Endothelial cell of umbilical vein (primary cell): ENCODE data around the gene POLR1B.

ENCODE experiments used
- CTCF ChIP-seq, 2 donors: IDR thresholded peaks; 1 replicate in 1 of 2; 2 replicates in 1 of 2; pipeline ENCODE4 v1.5.1; 2011; ENCODE audit warnings: low read length in 2 of 2, mild to moderate bottlenecking in 2 of 2, moderate library complexity in 2 of 2, control low read depth in 1 of 2, inconsistent platforms in 1 of 2, low read depth in 1 of 2; ENCODE audit not compliant: insufficient read depth in 1 of 2; ENCODE audit errors: extremely low read depth in 1 of 2
- EZH2 ChIP-seq: IDR thresholded peaks from 2 replicates; pipeline ENCODE4 v1.6.1; 2012; ENCODE audit warnings: borderline replicate concordance, low read depth, mild to moderate bottlenecking, moderate library complexity, low read length, inconsistent platforms; ENCODE audit not compliant: severe bottlenecking
- FOS ChIP-seq: IDR thresholded peaks from 2 replicates; pipeline ENCODE4 v1.6.1; 2011; ENCODE audit warnings: mild to moderate bottlenecking, low read length, moderate library complexity, borderline replicate concordance; ENCODE audit not compliant: insufficient read depth
- GATA2 ChIP-seq: IDR thresholded peaks from 2 replicates; pipeline ENCODE4 v1.7.0; 2011; ENCODE audit warnings: low read depth, mild to moderate bottlenecking, moderate library complexity, mixed read lengths, low read length; ENCODE audit not compliant: insufficient read length, insufficient read depth
- JUN ChIP-seq: IDR thresholded peaks from 2 replicates; pipeline ENCODE4 v1.6.1; 2011; ENCODE audit warnings: borderline replicate concordance, low read depth; ENCODE audit not compliant: insufficient read length, insufficient read depth
- MAX ChIP-seq: IDR thresholded peaks from 2 replicates; pipeline ENCODE4 v1.6.1; 2011; ENCODE audit not compliant: insufficient read depth, insufficient read length
- MYC ChIP-seq: IDR thresholded peaks from one replicate; pipeline ENCODE4 v1.6.1; 2011; ENCODE audit warnings: mild to moderate bottlenecking, low read depth, low read length
- POLR2A ChIP-seq: IDR thresholded peaks from 2 replicates; pipeline ENCODE4 v1.6.1; 2012; ENCODE audit warnings: low read depth, mild to moderate bottlenecking, control low read depth, low read length
- POLR2AphosphoS5 ChIP-seq: IDR thresholded peaks from 2 replicates; pipeline ENCODE4 v1.6.1; 2012; ENCODE audit warnings: low read depth, mild to moderate bottlenecking, control low read depth, low read length, moderate library complexity; ENCODE audit not compliant: insufficient read depth

GRCh38 chr2:112541315-112542122 lies 746 bp upstream of the POLR1B start:
- TF ChIP-seq CTCF (IDR thresholded peaks at IDR 0.05; ENCODE audit: extremely low read depth in 1 of 2, insufficient read depth in 1 of 2, low read depth in 1 of 2, low read length in 2 of 2) (no peak), POLR2AphosphoS5 (no peak), MAX (no peak), EZH2 (no peak), POLR2A (peak; percentile 46), JUN (no peak), GATA2 (no peak), MYC (no peak), FOS (no peak)
